HFFc6 (cell line): ENCODE results near the gene ZNF556. TPM values are rescaled to one million over a fixed set of nuclear protein-coding genes. Genes with fewer than 3 reads are reported as not detected.

ENCODE experiments used
- DNase-seq: peaks from one replicate; pipeline ENCODE4 v3.0.0-alpha.2; 2018
- H3K27ac Mint-ChIP-seq: 2 replicates; pipeline ENCODE4 v1.8.0; 2020; ENCODE audit warnings: mild to moderate bottlenecking, mixed read lengths
- H3K27me3 Mint-ChIP-seq: 2 replicates; pipeline ENCODE4 v1.8.0; 2021; ENCODE audit warnings: mild to moderate bottlenecking, moderate library complexity, mixed read lengths; ENCODE audit not compliant: insufficient read depth
- H3K36me3 Mint-ChIP-seq: 2 replicates; pipeline ENCODE4 v1.8.0; 2021; ENCODE audit warnings: low read depth, mixed read lengths
- H3K4me1 Mint-ChIP-seq: 2 replicates; pipeline ENCODE4 v1.8.0; 2020; ENCODE audit warnings: low read depth, mixed read lengths
- H3K4me3 Mint-ChIP-seq: 2 replicates; pipeline ENCODE4 v1.8.0; 2020; ENCODE audit warnings: mild to moderate bottlenecking, moderate library complexity, mixed read lengths
- H3K9me3 Mint-ChIP-seq: 2 replicates; pipeline ENCODE4 v1.8.0; 2020; ENCODE audit warnings: mild to moderate bottlenecking, mixed read lengths
- total RNA-seq, 6 experiments: library from RNA; stranded (reverse); fragmentation: NEBNext Ultra II Directional; extraction: Animal tissue kit (Norgen Biotek cat#: 25700); gene quantifications; 2 replicates in 1 of 6; 3 replicates in 5 of 6; pipeline ENCODE4 v1.2.3, GENCODE V29; 2021
- TF ChIP-seq, protein P1 (sequence below): fragments of 200-600 bp; sonication (generic); IDR thresholded peaks from 2 replicates; pipeline ENCODE4 v1.5.0; 2021; ENCODE audit warnings: antibody characterized with exemption, mild to moderate bottlenecking

ZNF556 gene
- total RNA-seq, 6 experiments from 2014 or later: not detected

DNA sequence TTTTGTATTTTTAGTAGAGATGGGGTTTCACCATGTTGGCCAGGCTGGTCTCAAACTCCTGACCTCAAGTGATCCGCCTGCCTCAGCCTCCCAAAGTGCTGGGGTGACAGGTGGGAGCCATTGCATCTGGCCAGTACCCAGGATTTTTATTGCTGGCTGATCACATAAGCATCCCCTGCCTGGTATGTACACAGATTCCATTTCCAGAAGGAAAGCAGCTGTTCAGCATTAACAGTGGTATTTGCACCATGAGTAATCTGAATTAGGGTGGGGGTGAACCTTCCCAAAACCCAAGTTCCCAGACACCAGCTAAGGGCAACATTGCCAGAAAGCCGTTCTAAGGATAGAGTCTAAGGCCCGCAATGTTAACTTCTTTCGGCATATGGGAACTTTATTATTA lies 18.5 kb upstream of the ZNF556 start:
- no peak for DNase-seq
- H3K4me3 Mint-ChIP-seq: no peak overlapping the region
- peaks cover 76% of the 10 kb centered on the region for H3K9me3 Mint-ChIP-seq

DNA sequence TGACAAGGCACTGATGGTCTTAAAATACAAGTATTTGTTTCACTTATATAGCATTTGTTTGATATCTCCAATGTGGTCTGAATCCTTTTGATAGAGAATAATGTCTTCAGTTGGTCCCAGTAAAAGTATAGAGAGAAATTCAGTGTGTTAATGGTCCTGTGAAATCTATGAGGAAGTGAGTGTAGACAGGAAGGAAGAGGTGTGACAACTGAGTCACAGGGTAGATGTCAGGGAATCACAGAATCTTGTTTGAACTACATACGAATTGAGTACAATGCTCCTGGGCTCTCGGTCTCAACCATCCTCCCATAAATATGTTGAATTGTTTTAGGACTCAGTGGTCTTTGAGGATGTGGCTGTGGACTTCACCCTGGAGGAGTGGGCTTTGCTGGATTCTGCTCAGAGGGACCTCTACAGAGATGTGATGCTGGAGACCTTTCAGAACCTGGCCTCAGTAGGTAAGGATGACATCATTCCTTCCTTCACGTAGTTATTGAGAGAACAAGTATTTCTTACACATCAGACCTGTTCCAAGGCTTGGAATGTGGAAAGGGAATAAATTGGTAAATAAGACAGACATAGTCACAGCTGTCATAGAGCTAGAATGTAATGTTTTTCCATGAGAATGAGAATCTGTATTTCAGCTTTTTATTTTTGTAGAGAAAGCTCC lies 16.7 kb upstream of the ZNF556 start:
- H3K4me1 Mint-ChIP-seq: no peaks in the 10 kb centered on the region
- no peaks in the 10 kb centered on the region for H3K27me3 Mint-ChIP-seq
- DNase-seq: no peak
- H3K9me3 Mint-ChIP-seq: peaks cover 87% of the 10 kb centered on the region
- TF ChIP-seq, protein P1, sequence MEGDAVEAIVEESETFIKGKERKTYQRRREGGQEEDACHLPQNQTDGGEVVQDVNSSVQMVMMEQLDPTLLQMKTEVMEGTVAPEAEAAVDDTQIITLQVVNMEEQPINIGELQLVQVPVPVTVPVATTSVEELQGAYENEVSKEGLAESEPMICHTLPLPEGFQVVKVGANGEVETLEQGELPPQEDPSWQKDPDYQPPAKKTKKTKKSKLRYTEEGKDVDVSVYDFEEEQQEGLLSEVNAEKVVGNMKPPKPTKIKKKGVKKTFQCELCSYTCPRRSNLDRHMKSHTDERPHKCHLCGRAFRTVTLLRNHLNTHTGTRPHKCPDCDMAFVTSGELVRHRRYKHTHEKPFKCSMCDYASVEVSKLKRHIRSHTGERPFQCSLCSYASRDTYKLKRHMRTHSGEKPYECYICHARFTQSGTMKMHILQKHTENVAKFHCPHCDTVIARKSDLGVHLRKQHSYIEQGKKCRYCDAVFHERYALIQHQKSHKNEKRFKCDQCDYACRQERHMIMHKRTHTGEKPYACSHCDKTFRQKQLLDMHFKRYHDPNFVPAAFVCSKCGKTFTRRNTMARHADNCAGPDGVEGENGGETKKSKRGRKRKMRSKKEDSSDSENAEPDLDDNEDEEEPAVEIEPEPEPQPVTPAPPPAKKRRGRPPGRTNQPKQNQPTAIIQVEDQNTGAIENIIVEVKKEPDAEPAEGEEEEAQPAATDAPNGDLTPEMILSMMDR: no peak
- H3K4me3 Mint-ChIP-seq: no peak overlapping the region
- no peak overlapping the region for H3K27ac Mint-ChIP-seq
- H3K36me3 Mint-ChIP-seq: peaks cover 79% of the 10 kb centered on the region

More for the DNA sequence above, 18.5 kb upstream of the ZNF556 start:
- Mint-ChIP-seq H3K27ac (no peak overlapping the region), H3K36me3 (peaks cover 73% of the 10 kb centered on the region), H3K27me3 (no peaks in the 10 kb centered on the region), H3K4me1 (no peaks in the 10 kb centered on the region)
- TF ChIP-seq, protein P1: no peak

DNA sequence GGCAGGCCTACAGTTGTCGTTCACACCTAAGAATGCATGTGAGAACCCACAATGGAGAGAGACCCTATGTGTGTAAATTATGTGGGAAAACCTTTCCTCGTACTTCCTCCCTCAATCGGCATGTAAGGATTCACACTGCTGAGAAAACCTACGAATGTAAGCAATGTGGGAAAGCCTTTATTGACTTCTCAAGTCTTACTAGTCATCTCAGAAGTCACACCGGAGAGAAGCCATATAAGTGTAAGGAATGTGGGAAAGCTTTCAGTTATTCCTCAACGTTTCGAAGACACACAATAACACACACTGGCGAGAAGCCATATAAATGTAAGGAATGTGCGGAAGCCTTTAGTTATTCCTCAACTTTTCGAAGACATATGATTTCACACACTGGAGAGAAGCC lies 14.5 kb upstream of the ZNF556 start:
- Mint-ChIP-seq H3K9me3 (peaks cover 91% of the 10 kb centered on the region), H3K4me1 (no peaks in the 10 kb centered on the region), H3K4me3 (no peak overlapping the region), H3K27ac (no peak overlapping the region), H3K36me3 (peaks cover 69% of the 10 kb centered on the region), H3K27me3 (no peaks in the 10 kb centered on the region)
- TF ChIP-seq, protein P1: no peak
- no peak for DNase-seq

DNA sequence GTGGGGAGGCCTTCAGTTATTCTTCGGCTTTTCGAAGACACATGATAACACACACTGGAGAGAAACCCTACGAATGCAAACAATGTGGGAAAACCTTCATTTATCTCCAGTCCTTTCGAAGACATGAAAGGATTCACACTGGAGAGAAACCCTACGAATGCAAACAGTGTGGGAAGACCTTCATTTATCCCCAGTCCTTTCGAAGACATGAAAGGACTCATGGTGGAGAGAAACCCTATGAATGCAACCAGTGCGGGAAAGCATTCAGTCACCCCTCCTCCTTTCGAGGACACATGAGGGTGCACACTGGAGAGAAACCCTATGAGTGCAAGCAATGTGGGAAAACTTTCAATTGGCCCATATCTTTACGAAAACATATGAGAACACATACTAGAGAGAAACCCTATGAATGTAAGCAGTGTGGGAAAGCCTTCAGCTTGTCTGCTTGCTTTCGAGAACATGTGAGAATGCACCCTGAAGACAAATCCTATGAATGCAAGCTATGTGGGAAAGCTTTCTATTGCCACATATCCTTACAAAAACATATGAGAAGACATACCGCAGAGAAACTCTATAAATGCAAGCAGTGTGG lies 14.0 kb upstream of the ZNF556 start:
- no peak for DNase-seq
- no peaks in the 10 kb centered on the region for H3K4me1 Mint-ChIP-seq
- H3K27ac Mint-ChIP-seq: no peak overlapping the region
- H3K9me3 Mint-ChIP-seq: peaks cover 94% of the 10 kb centered on the region
- no peaks in the 10 kb centered on the region for H3K27me3 Mint-ChIP-seq
- peaks cover 72% of the 10 kb centered on the region for H3K36me3 Mint-ChIP-seq
- H3K4me3 Mint-ChIP-seq: no peak overlapping the region
- TF ChIP-seq, protein P1: no peak

DNA sequence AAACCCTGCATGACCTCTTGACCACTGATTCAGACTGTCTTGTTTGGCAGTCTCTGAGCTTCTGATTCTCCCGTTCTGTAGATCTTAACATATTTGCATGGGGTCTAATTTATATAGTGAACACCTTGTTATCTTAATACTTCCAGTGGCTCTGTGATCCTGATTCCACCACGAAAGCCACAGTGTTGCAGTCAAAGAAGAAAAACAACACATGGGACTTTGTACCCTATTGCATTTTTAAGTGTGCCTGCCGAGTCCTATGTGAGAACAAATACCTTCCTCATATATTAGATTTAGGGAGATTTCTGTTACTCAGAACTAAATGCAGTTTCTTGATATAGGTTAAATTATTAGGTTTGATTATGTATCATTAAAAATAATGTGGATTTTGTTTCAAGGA lies 12.3 kb upstream of the ZNF556 start:
- peaks cover 74% of the 10 kb centered on the region for H3K36me3 Mint-ChIP-seq
- H3K4me3 Mint-ChIP-seq: no peak overlapping the region
- TF ChIP-seq, protein P1: no peak
- peaks cover 94% of the 10 kb centered on the region for H3K9me3 Mint-ChIP-seq
- no peaks in the 10 kb centered on the region for H3K27me3 Mint-ChIP-seq
- no peak for DNase-seq
- no peak overlapping the region for H3K27ac Mint-ChIP-seq
- H3K4me1 Mint-ChIP-seq: no peaks in the 10 kb centered on the region
